ENCODE data around the gene SLC1A3. TPM values are rescaled to one million over a fixed set of nuclear protein-coding genes. Genes with fewer than 3 reads are reported as not detected.

The SLC1A3 gene
- total RNA-seq, 1 donor from 2014 or later = 0.82 TPM

- H3K36me3 Mint-ChIP-seq (ENCODE audit: low read depth) = no peaks in the 10 kb centered on the region
- H3K27ac Mint-ChIP-seq = no peak overlapping the region
- intact Hi-C loops (cut with micrococcal nuclease) = no loop called here
- H3K4me1 Mint-ChIP-seq = no peaks in the 10 kb centered on the region
- CTCF ChIA-PET = no interaction called here
- H3K27me3 Mint-ChIP-seq = peaks cover 14% of the 10 kb centered on the region
- DNase-seq = no peak
- ATAC-seq (ENCODE audit: low read depth) = no peak
- POLR2A ChIA-PET = no interaction called here
- H3K9me3 Mint-ChIP-seq = no peaks in the 10 kb centered on the region
- no peak overlapping the region for H3K4me3 Mint-ChIP-seq
- TF ChIP-seq CTCF (IDR thresholded peaks at IDR 0.05) = no peak
Measured at GRCh38 chr5:36657563-36657995, 51.2 kb downstream of the SLC1A3 start.

DNA sequence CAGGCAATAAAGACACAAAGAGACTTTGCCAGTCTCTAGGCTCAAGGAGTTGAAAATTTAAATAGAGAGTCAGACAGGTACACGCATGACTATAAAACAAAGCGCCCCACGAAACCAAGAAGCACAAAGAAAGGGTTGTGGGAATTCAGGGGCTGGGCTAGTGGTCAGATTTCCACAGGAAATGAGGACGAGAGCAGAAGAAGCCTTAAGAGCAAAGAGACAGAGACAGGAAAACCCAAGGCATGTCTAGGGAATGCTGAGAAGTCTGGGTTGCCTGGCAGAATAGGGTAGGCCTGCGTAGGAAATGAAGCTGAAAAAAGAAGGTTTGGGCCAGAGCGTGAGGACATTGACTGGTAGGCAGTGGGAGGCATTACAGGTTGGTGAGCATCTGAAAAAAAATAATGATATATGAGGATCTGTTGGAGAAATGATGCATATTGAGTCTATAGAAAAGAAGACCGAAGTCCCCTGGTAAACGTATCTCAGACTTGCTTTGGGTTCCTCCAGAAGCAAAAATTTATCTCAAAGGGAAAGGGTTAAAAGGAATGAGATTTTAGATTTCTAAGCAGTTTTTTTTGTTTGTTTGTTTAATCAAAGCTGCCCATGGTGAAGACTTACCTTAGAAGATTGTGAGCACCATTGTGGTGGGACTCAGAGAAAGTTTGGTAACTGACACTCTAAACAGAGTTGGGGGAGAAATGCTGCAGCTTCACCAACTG is 51.8 kb downstream of the SLC1A3 start:
- ATAC-seq (ENCODE audit: low read depth) (no peak), DNase-seq (no peak)
- Mint-ChIP-seq H3K27ac (no peak overlapping the region), H3K9me3 (no peaks in the 10 kb centered on the region), H3K36me3 (ENCODE audit: low read depth) (no peaks in the 10 kb centered on the region), H3K4me3 (no peak overlapping the region), H3K27me3 (peaks cover 13% of the 10 kb centered on the region), H3K4me1 (no peaks in the 10 kb centered on the region)
- intact Hi-C loops (cut with micrococcal nuclease) = no loop called here
- POLR2A ChIA-PET = no interaction called here
- CTCF ChIA-PET = no interaction called here
- no peak for TF ChIP-seq CTCF (IDR thresholded peaks at IDR 0.05)

DNA sequence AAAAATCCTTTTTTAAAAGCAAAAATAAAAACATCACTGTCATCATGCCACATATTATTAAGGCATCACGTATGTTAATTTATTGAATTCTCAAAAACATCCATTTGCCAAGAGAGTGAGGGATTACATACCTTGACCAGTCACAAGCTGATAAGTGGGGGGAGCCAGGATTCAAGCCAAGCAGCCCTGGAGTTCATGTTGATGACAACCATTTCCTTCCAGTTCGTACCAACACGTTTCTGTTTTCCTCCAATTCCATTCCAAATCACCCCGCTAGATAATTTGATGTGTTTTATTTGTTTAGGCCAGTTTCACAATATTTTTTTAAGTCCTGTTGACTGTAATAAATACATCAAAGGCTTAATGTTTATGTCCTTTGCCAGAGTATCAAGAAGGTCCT is 53.0 kb downstream of the SLC1A3 start:
- Mint-ChIP-seq H3K9me3 (no peaks in the 10 kb centered on the region), H3K36me3 (ENCODE audit: low read depth) (no peaks in the 10 kb centered on the region), H3K27me3 (peaks cover 10% of the 10 kb centered on the region), H3K4me3 (no peak overlapping the region), H3K4me1 (no peaks in the 10 kb centered on the region), H3K27ac (no peak overlapping the region)
- POLR2A ChIA-PET = no interaction called here
- ATAC-seq (ENCODE audit: low read depth) = no peak
- intact Hi-C loops (cut with micrococcal nuclease) = no loop called here
- no peak for DNase-seq
- CTCF ChIA-PET = no interaction called here
- no peak for TF ChIP-seq CTCF (IDR thresholded peaks at IDR 0.05)

DNA sequence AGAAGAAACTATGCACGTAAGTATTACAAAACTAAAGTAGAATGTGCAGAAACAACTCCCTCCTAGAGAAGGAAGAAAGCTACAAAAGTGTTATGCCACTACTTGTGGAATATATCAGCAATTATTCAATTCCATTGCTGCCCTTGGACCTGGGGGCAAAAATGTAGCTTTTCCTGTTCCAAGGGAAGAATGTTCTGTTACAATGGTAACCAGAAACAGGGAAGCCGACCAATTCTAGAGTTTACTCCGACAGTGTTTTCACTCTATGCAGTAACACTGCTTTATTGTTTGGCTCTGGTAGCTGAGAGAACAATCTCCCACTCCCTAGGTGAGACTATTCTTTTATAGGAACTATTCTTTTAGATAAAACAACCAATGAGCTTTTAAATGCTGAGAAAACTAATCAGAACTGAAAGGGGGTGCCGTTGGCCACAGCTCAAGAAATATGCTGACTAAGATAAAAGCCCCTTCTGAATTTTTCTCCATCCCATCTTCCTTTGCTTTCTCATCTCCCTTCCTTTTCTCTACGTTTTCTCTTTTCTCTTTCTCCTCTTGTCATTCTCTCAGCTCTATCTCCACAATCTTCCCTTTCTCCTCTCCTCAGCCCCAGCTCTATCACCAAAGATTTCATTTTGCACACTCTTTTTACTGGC is 54.1 kb downstream of the SLC1A3 start:
- H3K36me3 Mint-ChIP-seq (ENCODE audit: low read depth) = no peaks in the 10 kb centered on the region
- no peaks in the 10 kb centered on the region for H3K9me3 Mint-ChIP-seq
- intact Hi-C loops (cut with micrococcal nuclease) = no loop called here
- H3K4me3 Mint-ChIP-seq = no peak overlapping the region
- no peak for DNase-seq
- CTCF ChIA-PET = no interaction called here
- peaks cover 8% of the 10 kb centered on the region for H3K27me3 Mint-ChIP-seq
- no peak for ATAC-seq (ENCODE audit: low read depth)
- no peak overlapping the region for H3K27ac Mint-ChIP-seq
- no peak for TF ChIP-seq CTCF (IDR thresholded peaks at IDR 0.05)
- POLR2A ChIA-PET = no interaction called here
- H3K4me1 Mint-ChIP-seq = no peaks in the 10 kb centered on the region

GRCh38 chr5:36661456-36662220 is 55.2 kb downstream of the SLC1A3 start:
- no peaks in the 10 kb centered on the region for H3K9me3 Mint-ChIP-seq

More at GRCh38 chr5:36661456-36662220, 55.2 kb downstream of the SLC1A3 start:
- POLR2A ChIA-PET = no interaction called here
- Mint-ChIP-seq H3K36me3 (ENCODE audit: low read depth) (no peaks in the 10 kb centered on the region), H3K27me3 (peaks cover 12% of the 10 kb centered on the region), H3K4me3 (no peak overlapping the region), H3K27ac (no peak overlapping the region), H3K4me1 (no peaks in the 10 kb centered on the region)
- no peak for ATAC-seq (ENCODE audit: low read depth)
- TF ChIP-seq CTCF (IDR thresholded peaks at IDR 0.05) = no peak
- CTCF ChIA-PET = no interaction called here
- no peak for DNase-seq
- intact Hi-C loops (cut with micrococcal nuclease) = no loop called here
